Measurements from ENCODE around the gene CD59. TPM values are rescaled to one million over a fixed set of nuclear protein-coding genes. Genes with fewer than 3 reads are reported as not detected.

Gene CD59
- total RNA-seq, 2 experiments from 2014 or later: 35.2 to 37.8 TPM

DNA sequence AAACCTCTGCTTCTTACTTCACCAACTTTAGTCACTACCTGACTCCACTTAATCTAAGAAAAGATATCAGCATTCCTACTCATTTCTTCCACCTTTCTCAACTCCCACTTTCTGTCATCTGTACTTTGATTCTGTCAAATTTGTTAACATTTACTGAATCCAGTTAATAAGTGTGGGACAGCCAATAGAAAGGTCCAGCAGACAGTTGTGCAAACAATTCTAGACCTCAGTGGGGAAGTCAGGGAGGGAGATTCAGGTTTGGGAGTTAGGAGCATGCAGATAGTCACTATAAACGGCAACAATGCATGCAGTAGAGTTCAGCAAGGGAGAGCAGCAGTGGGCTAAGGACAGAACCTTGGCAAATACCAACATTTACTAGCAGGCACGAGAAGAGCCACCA, 34.0 kb upstream of the CD59 start:
- Mint-ChIP-seq H3K4me1 (ENCODE audit: low read depth) (peaks cover 55% of the 10 kb centered on the region), H3K4me3 (peak overlapping the region; percentile 46), H3K9me3 (no peaks in the 10 kb centered on the region), H3K27me3 (no peaks in the 10 kb centered on the region), H3K36me3 (ENCODE audit: low read depth) (peaks cover 68% of the 10 kb centered on the region), H3K27ac (no peak overlapping the region)
- Histone ChIP-seq H3K4me3 (ENCODE audit: low read length) (no peak overlapping the region), H3K27ac (ENCODE audit: low read depth in 1 of 2, low read length in 2 of 2) (no peak overlapping the region), H3K9me3 (ENCODE audit: control insufficient read depth in 1 of 2, insufficient read depth in 1 of 2, low read length in 2 of 2) (no peaks in the 10 kb centered on the region), H3K36me3 (ENCODE audit: insufficient read depth, low read length) (peaks cover 48% of the 10 kb centered on the region), H3K4me1 (ENCODE audit: insufficient read depth, low read length) (peaks cover 27% of the 10 kb centered on the region), H3K27me3 (ENCODE audit: control insufficient read depth in 1 of 2, insufficient read depth in 2 of 2, low read length in 2 of 2) (no peaks in the 10 kb centered on the region)
- TF ChIP-seq, protein P1, sequence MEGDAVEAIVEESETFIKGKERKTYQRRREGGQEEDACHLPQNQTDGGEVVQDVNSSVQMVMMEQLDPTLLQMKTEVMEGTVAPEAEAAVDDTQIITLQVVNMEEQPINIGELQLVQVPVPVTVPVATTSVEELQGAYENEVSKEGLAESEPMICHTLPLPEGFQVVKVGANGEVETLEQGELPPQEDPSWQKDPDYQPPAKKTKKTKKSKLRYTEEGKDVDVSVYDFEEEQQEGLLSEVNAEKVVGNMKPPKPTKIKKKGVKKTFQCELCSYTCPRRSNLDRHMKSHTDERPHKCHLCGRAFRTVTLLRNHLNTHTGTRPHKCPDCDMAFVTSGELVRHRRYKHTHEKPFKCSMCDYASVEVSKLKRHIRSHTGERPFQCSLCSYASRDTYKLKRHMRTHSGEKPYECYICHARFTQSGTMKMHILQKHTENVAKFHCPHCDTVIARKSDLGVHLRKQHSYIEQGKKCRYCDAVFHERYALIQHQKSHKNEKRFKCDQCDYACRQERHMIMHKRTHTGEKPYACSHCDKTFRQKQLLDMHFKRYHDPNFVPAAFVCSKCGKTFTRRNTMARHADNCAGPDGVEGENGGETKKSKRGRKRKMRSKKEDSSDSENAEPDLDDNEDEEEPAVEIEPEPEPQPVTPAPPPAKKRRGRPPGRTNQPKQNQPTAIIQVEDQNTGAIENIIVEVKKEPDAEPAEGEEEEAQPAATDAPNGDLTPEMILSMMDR (IDR thresholded peaks at IDR 0.05): no peak
- CTCF ChIA-PET: no interaction called here
- DNase-seq (no peak), ATAC-seq (ENCODE audit: poor library complexity) (no peak)
- intact Hi-C loops (cut with DNase I, micrococcal nuclease): loop anchor here in 1 of 2 experiments (5.0 to 10.0 kb wide), 3 partner anchors 282 to 1145 kb away; partner anchors contain the start of genes APIP, CAPRIN1, PDHX and QSER1
- POLR2A ChIA-PET: no interaction called here

DNA sequence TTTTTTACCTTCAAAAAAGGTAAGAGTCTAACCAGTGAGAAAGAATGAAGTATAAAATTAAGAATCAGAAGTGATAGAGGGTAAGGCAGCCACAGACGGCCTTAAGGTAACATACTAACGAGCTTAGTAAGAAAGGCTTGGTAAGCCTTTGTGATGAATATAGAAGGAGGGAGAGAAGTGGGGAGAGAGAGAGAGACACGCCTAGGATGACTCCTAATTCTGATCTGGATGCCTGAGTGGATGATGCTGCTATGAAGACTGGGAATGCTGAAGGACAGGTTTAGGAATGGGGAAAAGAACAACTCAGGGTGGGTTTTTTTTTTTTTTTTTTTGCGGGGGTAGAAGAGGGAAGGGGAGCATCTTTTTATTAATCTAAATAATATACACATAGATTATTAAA, 33.3 kb upstream of the CD59 start:
- Histone ChIP-seq H3K4me1 (ENCODE audit: insufficient read depth, low read length) (peaks cover 20% of the 10 kb centered on the region), H3K27me3 (ENCODE audit: control insufficient read depth in 1 of 2, insufficient read depth in 2 of 2, low read length in 2 of 2) (no peaks in the 10 kb centered on the region), H3K27ac (ENCODE audit: low read depth in 1 of 2, low read length in 2 of 2) (no peak overlapping the region), H3K36me3 (ENCODE audit: insufficient read depth, low read length) (peaks cover 55% of the 10 kb centered on the region), H3K9me3 (ENCODE audit: control insufficient read depth in 1 of 2, insufficient read depth in 1 of 2, low read length in 2 of 2) (no peaks in the 10 kb centered on the region), H3K4me3 (ENCODE audit: low read length) (no peak overlapping the region)
- CTCF ChIA-PET: no interaction called here
- no peak for ATAC-seq (ENCODE audit: poor library complexity)
- TF ChIP-seq, protein P1 (IDR thresholded peaks at IDR 0.05): no peak
- no peaks in the 10 kb centered on the region for H3K9me3 Mint-ChIP-seq
- H3K4me1 Mint-ChIP-seq (ENCODE audit: low read depth): peaks cover 48% of the 10 kb centered on the region
- intact Hi-C loops (cut with DNase I, micrococcal nuclease): no loop called here
- POLR2A ChIA-PET: no interaction called here
- no peak overlapping the region for H3K4me3 Mint-ChIP-seq
- H3K27ac Mint-ChIP-seq: no peak overlapping the region
- peaks cover 68% of the 10 kb centered on the region for H3K36me3 Mint-ChIP-seq (ENCODE audit: low read depth)
- no peak for DNase-seq
- H3K27me3 Mint-ChIP-seq: no peaks in the 10 kb centered on the region

DNA sequence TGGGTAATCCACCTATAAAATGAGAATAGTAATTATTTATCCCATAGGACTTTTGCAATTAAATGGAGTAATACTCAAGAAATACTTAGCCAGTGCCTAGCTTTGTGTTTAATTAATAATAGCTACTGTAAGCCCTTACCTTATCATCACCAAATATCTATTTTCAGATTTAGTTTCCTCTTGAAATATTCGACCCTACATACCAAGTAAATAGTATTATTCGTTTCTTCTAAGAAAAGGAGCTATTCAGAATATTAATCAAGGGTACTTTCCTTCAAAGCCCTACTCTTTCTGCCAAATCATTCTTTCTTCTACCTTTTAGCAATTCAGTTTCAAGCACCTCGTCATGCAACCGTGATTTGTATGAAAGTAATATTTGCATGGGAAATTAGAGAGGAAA, 31.4 kb upstream of the CD59 start:
- H3K27me3 ChIP-seq (ENCODE audit: control insufficient read depth in 1 of 2, insufficient read depth in 2 of 2, low read length in 2 of 2): no peaks in the 10 kb centered on the region
- H3K27ac ChIP-seq (ENCODE audit: low read depth in 1 of 2, low read length in 2 of 2): no peak overlapping the region
- ATAC-seq (ENCODE audit: poor library complexity) (no peak), DNase-seq (no peak)
- no peaks in the 10 kb centered on the region for H3K9me3 ChIP-seq (ENCODE audit: control insufficient read depth in 1 of 2, insufficient read depth in 1 of 2, low read length in 2 of 2)
- intact Hi-C loops (cut with DNase I, micrococcal nuclease): no loop called here
- no peaks in the 10 kb centered on the region for H3K27me3 Mint-ChIP-seq
- H3K4me3 ChIP-seq (ENCODE audit: low read length): no peak overlapping the region
- no peak overlapping the region for H3K27ac Mint-ChIP-seq
- peaks cover 73% of the 10 kb centered on the region for H3K36me3 Mint-ChIP-seq (ENCODE audit: low read depth)
- TF ChIP-seq, protein P1 (IDR thresholded peaks at IDR 0.05): no peak
- peaks cover 9% of the 10 kb centered on the region for H3K4me1 ChIP-seq (ENCODE audit: insufficient read depth, low read length)
- ChIA-PET POLR2A (interaction anchor here (1.3 kb wide), 1 partner anchor 10 kb away, joined by 3 read pairs; no protein-coding TSS in a partner anchor), CTCF (interaction anchor here (0.9 kb wide), 1 partner anchor 25 kb away, joined by 3 read pairs; no protein-coding TSS in a partner anchor)
- H3K4me1 Mint-ChIP-seq (ENCODE audit: low read depth): peaks cover 50% of the 10 kb centered on the region
- peaks cover 72% of the 10 kb centered on the region for H3K36me3 ChIP-seq (ENCODE audit: insufficient read depth, low read length)
- no peak overlapping the region for H3K4me3 Mint-ChIP-seq
- H3K9me3 Mint-ChIP-seq: no peaks in the 10 kb centered on the region

Measured in CD4-positive, alpha-beta T cell (primary cell).